HG02870 (cell line): ENCODE results near the gene CCDC66.
"Not testable (repeated sequence)": the region's sequence is repeated elsewhere in the genome, so short reads cannot be mapped to it uniquely, and the experiment has no call there.

Experiments
- ATAC-seq: cut with Tn5 transposase; IDR thresholded peaks from one replicate; pipeline ENCODE4 v1.9.1; 2021; ENCODE audit warnings: mild to moderate bottlenecking, moderate library complexity; ENCODE audit not compliant: unreplicated experiment

CCDC66 gene

DNA sequence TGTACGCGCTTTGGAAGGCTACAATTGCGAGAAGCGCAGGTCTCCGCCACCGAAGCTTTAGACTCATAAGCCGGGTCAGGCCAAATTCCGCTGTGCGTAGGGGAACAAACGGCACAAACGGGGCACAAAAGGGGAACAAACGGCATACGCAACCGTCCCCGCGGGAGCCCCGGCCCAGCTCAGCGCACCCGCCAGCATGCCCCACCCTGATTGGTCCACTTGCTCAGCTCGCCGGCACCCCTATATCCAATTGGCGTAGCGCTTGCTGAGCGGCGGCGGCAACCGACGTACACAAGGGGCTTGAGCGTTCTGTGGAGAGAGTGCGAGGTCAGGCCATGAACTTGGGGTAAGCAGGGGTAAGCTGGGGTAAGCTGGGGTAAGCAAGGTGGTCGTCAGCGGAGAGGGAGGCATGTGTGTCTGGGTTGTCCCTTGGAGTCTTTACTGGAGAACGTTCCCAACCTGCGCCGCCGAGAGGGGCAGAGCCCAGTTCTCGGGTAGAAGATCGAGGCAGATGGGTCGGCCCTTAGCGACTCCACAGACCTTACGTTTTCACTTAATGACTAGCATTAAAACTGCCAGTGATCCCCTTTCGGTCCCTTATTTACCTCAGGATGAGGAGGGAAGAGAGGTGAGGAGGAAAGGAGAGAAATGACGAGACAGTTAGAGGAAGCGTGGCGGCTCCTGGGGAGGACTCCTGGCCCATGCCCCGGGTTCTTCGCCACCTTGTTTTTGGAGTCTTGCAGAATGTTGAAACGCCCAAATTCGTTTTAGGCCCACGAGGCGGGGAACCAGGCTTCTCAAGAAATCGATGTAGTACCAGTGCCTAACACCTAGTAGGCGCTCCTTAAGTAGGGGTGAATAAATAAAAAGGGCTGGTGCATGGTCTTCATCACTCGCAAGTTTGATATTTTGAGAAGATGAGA lies at the start of gene CCDC66:
Gene CCDC66 (plus strand): TSS at position 268 of the 923 bp plus-strand sequence. CDS start 68 bp downstream, at position 336.
- ATAC-seq: peak; percentile 99

- no peak for ATAC-seq
Observed at GRCh38 chr3:56519641-56520040, 37.3 kb upstream of the CCDC66 start.

GRCh38 chr3:56522374-56522773 lies 34.6 kb upstream of the CCDC66 start:
- no peak for ATAC-seq

- no peak for ATAC-seq
Observed at GRCh38 chr3:56525291-56525690, 31.7 kb upstream of the CCDC66 start.

GRCh38 chr3:56536735-56537134 lies 20.2 kb upstream of the CCDC66 start:
- ATAC-seq: no peak

GRCh38 chr3:56547486-56547885 lies 9.5 kb upstream of the CCDC66 start:
- no peak for ATAC-seq

DNA sequence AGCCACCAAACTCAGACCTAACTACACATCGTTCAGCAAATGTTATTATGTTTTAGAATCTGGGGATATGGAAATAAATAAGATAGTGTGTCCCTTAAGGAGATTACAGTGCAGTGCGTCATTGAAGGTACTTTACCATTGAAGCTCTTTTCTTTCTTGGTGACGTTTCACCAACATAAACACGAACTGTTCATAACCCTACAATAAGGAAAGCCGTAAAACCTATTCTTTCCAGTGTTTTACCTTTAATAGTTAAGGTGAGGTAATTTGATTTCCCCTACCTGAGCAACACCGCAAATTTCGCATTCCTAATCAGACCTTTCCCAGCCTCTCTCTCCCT lies 826 bp downstream of the CCDC66 start:
- no peak for ATAC-seq

DNA sequence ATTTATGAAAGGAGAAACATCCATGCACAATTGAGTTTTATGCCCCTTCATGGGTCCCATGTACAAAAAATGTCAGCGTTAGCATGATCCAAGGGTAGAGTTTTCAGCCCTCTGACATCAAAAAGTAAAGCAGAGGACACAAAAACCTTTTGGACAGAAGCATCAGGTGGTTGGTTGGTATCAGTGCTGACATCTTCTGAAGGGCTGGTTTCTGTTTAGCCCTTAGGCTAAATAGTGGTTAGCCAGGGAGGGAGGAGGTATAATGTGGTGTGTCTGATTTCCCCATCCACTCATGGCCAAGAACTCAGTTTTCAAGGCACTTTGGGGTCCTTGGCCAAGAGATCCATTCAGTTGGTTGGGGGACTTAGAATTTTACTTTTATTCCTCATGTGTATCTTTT lies 16.5 kb downstream of the CCDC66 start:
- no peak for ATAC-seq

GRCh38 chr3:56581941-56582340 lies 25.0 kb downstream of the CCDC66 start:
- ATAC-seq: not testable (repeated sequence)

- ATAC-seq: not testable (repeated sequence)
Observed at GRCh38 chr3:56584275-56584674, 27.3 kb downstream of the CCDC66 start.

- ATAC-seq: no peak
Observed at GRCh38 chr3:56590814-56591213, 33.8 kb downstream of the CCDC66 start.

DNA sequence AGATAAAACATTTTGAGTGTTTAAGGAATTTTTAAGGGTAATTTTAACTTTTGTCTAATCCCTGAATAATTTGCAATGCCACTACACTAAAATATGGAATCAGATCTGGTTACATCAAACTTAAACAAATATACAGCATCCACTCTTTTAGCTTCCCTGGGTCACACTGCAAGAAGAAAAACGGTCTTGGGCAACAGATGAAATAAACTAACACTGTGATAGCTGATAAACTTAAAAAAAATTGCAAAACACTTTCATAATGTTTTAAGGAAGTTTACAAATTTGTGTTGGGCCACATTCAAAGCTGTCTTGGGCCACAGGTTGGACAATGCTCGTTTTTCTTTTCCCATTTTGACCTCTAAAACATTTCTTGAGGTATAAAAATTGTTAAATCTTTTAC lies 34.3 kb downstream of the CCDC66 start:
- no peak for ATAC-seq

- ATAC-seq: no peak
Observed at GRCh38 chr3:56593455-56594158, 36.6 kb downstream of the CCDC66 start.

GRCh38 chr3:56595975-56596840 lies 39.2 kb downstream of the CCDC66 start:
- ATAC-seq: no peak

- not testable (repeated sequence) for ATAC-seq
Observed at GRCh38 chr3:56608479-56608878, 51.5 kb downstream of the CCDC66 start.

DNA sequence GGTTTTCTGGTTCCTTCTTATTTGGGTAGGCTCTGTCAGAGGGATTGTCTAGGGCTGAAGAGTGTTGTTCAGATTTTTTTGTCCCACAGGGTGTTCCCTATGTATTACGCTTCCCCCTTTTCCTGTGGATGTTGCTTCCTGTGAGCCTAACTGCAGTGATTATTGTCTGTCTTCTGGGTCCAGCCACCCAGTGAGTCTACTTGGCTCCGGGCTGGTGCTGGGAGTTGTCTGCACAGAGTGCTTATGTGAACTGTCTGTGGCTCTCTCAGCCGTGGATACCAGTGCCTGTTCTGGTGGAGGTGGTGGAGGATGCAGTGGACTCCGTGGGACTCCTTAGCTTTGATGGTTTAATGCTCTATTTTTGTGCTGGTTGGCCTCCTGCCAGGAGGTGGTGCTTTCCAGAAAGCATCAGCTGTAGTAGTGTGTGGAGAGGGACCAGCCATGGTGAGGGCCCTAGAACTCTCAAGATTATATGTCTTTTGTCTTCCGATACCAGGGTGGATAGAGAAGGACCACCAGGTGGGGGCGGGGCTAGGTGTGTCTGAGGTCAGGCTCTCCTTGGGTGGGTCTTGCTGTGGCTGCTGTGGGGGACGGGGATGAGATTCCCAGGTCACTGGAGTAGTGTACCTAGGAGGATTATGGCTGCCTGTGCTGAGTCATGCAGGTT lies 53.8 kb downstream of the CCDC66 start:
- ATAC-seq: no peak

GRCh38 chr3:56611364-56611763 lies 54.4 kb downstream of the CCDC66 start:
- ATAC-seq: no peak

- ATAC-seq: no peak
Observed at GRCh38 chr3:56612146-56612545, 55.2 kb downstream of the CCDC66 start.

DNA sequence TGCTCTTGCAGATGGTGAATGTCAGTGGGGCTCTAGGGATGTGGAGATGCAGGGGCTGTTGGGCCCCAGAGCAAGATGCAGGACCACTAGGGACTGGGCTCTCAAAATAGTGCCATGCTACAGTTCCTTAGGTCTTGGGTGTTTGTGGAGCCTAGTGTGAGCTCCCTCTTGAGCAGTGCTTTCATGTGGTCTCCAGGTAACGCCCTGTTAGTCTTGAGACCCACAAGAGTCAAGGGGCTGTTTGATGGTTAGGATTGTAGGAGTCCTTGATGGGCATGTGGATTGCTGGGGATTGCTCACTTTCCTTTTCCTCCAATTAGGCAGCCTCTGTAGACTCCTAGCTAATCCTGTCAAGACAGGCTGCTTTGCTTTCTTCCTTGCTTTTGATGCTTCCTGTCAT lies 56.0 kb downstream of the CCDC66 start:
- no peak for ATAC-seq

GRCh38 chr3:56616478-56617006 lies 59.6 kb downstream of the CCDC66 start:
- ATAC-seq: no peak
